Nephron (organoid): Measurements from ENCODE around the gene TRPM2.
A peak's percentile ranks its signal among the peaks of the same experiment; 100 is the strongest.

ENCODE experiments used
- H3K27ac Mint-ChIP-seq, 3 experiments: 2 replicates each; pipeline ENCODE4 v1.8.0; 2020; ENCODE audit warnings: mixed read lengths in 3 of 3, mild to moderate bottlenecking in 2 of 3, moderate library complexity in 1 of 3
- H3K27me3 Mint-ChIP-seq: 2 replicates; pipeline ENCODE4 v1.8.0; 2021; ENCODE audit warnings: low read depth, mild to moderate bottlenecking, moderate library complexity, mixed read lengths
- H3K36me3 Mint-ChIP-seq: 2 replicates; pipeline ENCODE4 v1.8.0; 2020; ENCODE audit warnings: low read depth, mixed read lengths
- H3K4me1 Mint-ChIP-seq: 2 replicates; pipeline ENCODE4 v1.8.0; 2020; ENCODE audit warnings: mixed read lengths
- H3K4me3 Mint-ChIP-seq, 3 experiments: 2 replicates each; pipeline ENCODE4 v1.8.0; 2020; ENCODE audit warnings: mild to moderate bottlenecking in 3 of 3, mixed read lengths in 3 of 3, moderate library complexity in 2 of 3
- H3K9me3 Mint-ChIP-seq: 2 replicates; pipeline ENCODE4 v1.8.0; 2020; ENCODE audit warnings: mixed read lengths
- TF ChIP-seq, protein P1 (sequence below), 3 experiments: fragments of 200-600 bp; sonication (generic); IDR thresholded peaks; one replicate each; pipeline ENCODE4 v1.5.0; 2021; ENCODE audit warnings: antibody characterized with exemption in 3 of 3; ENCODE audit not compliant: unreplicated experiment in 3 of 3

Gene TRPM2

DNA sequence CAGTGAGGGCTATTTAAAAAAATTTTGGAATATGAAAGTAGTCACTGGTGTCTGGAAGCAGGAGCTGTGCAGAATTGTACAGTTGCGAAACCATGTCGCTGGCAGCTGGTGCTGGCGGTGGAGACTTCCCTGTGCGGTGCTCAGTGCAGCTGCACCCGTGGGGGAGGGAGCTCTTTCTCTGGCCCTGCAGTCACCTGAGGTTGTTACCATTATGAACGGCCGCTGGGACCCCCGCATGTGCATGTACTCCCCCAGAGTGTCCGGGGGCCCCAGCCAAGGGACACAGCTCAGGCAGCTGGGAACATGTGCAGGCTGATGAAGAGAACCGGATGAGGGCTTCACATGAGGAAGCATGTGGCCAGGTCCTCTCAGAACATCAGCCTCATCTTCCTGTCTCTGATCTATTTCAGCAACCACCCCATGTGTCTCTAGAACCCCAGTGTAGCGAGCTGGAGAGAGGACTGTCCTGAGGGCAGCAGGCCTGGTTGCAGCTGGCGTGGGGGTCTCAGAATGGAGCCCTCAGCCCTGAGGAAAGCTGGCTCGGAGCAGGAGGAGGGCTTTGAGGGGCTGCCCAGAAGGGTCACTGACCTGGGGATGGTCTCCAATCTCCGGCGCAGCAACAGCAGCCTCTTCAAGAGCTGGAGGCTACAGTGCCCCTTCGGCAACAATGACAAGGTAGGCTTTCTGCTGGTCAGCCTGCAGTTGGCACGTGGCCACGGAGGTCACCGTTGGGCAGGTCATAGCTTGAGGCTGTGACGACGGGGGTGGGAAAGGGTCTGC lies at the start of gene TRPM2:
TRPM2 (plus strand) TSS at position 431 of the 780 bp plus-strand sequence; CDS start at position 511, 80 bp downstream.
- TF ChIP-seq, protein P1, sequence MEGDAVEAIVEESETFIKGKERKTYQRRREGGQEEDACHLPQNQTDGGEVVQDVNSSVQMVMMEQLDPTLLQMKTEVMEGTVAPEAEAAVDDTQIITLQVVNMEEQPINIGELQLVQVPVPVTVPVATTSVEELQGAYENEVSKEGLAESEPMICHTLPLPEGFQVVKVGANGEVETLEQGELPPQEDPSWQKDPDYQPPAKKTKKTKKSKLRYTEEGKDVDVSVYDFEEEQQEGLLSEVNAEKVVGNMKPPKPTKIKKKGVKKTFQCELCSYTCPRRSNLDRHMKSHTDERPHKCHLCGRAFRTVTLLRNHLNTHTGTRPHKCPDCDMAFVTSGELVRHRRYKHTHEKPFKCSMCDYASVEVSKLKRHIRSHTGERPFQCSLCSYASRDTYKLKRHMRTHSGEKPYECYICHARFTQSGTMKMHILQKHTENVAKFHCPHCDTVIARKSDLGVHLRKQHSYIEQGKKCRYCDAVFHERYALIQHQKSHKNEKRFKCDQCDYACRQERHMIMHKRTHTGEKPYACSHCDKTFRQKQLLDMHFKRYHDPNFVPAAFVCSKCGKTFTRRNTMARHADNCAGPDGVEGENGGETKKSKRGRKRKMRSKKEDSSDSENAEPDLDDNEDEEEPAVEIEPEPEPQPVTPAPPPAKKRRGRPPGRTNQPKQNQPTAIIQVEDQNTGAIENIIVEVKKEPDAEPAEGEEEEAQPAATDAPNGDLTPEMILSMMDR (IDR thresholded peaks at IDR 0.05; ENCODE audit: unreplicated experiment in 3 of 3) = no peak
- Mint-ChIP-seq H3K27me3 (no peaks in the 10 kb centered on the region), H3K4me1 (peaks cover 11% of the 10 kb centered on the region), H3K4me3 (no peak within 1 kb of the TSS), H3K36me3 (no peaks in the 10 kb centered on the region), H3K9me3 (no peaks in the 10 kb centered on the region), H3K27ac (no peak within 1 kb of the TSS)

DNA sequence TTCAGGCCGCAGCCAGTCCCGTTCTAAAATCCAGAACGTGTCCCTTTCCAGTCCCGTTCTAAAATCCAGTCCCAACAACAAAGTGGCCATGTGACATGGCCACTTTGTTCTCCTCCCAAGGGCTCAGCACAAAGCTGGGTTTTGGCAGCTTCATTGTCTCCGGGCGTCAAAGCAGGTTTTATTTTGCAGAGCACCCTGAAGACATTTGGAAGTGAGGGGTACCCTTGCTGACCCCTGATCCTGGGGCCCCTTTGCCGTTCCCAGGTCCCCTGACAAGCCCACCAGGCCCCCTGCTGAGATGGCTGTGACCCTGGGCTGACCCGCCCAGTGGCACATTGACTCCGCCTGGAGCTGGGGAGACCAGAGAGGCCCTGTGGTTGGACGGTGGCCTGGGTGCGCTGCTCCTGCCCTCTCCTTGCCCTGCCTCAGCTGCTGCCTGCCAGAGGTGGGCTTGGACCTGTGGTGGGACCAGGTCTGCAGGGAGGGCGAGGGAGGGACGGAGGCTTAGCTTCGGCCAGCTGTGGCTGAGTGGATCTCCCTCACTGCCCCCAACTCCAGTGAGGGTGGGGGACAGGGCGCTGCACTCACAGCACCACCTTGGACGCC lies 49.3 kb upstream of the TRPM2 start:
- TF ChIP-seq, protein P1 (IDR thresholded peaks at IDR 0.05; ENCODE audit: unreplicated experiment in 3 of 3) = no peak
- Mint-ChIP-seq H3K36me3 (no peaks in the 10 kb centered on the region), H3K4me1 (peaks cover 32% of the 10 kb centered on the region), H3K4me3 (peak overlapping the region in 2 of 3 experiments; percentile 82 to 85), H3K27ac (peak overlapping the region; percentile 93 to 99 (median 98)), H3K9me3 (no peaks in the 10 kb centered on the region), H3K27me3 (no peaks in the 10 kb centered on the region)

DNA sequence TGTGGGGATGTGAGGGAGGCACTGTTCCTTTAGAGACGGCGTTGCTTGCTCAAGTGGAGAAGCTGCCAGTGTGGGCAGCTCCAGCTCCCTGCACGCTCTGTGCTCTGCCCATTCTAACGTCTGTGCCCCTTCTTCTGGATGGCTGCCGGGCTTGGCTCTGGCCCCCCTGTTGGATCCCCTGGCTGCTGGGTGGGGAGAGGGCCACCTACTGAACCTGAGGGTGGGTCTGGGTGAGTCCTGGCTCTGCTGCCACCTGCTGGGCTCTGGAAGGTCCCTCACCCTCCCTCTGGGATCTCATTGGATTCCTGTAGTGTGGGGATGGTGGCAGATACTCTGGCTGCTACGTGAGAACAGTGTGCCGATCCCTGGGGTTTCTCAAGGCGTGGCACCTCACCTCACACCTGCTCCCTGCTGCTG lies 48.5 kb upstream of the TRPM2 start:
- peak overlapping the region; percentile 64 to 72 (median 71) for H3K4me3 Mint-ChIP-seq
- peaks cover 29% of the 10 kb centered on the region for H3K4me1 Mint-ChIP-seq
- H3K27me3 Mint-ChIP-seq = no peaks in the 10 kb centered on the region
- no peaks in the 10 kb centered on the region for H3K9me3 Mint-ChIP-seq
- H3K36me3 Mint-ChIP-seq = no peaks in the 10 kb centered on the region
- peak overlapping the region; percentile 72 to 98 (median 74) for H3K27ac Mint-ChIP-seq
- TF ChIP-seq, protein P1 (IDR thresholded peaks at IDR 0.05; ENCODE audit: unreplicated experiment in 3 of 3) = peak; percentile 64 to 71 (median 65)

DNA sequence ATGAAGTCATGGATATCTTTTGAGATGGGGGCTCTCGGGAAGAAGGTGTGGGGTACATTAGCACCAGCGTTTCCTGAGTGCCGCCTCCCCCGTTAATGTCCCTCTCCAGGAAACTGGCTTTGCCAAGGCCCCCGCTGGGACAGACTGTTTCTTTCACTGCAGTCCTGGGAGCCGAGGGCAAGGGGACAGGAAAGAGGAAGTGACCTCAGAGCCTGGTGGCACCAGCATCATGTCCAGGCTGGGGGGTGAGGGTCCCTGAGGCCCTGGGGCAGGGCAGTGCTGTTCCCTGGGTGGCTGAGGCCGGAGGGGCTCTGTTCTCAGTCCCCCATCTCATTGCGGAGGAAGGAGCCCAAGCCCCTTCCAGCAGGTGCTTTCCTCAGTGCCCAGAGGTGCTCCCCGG lies 47.7 kb upstream of the TRPM2 start:
- Mint-ChIP-seq H3K36me3 (no peaks in the 10 kb centered on the region), H3K9me3 (no peaks in the 10 kb centered on the region), H3K4me1 (peaks cover 29% of the 10 kb centered on the region), H3K27me3 (no peaks in the 10 kb centered on the region), H3K27ac (no peak overlapping the region), H3K4me3 (no peak overlapping the region)
- TF ChIP-seq, protein P1 (IDR thresholded peaks at IDR 0.05; ENCODE audit: unreplicated experiment in 3 of 3) = no peak

GRCh38 chr21:44306936-44307704 lies 46.3 kb upstream of the TRPM2 start:
- H3K4me3 Mint-ChIP-seq = peak overlapping the region in 2 of 3 experiments; percentile 25 to 68
- peaks cover 6% of the 10 kb centered on the region for H3K36me3 Mint-ChIP-seq
- H3K27ac Mint-ChIP-seq = peak overlapping the region; percentile 81 to 93 (median 84)
- no peaks in the 10 kb centered on the region for H3K27me3 Mint-ChIP-seq
- H3K4me1 Mint-ChIP-seq = peaks cover 27% of the 10 kb centered on the region
- TF ChIP-seq, protein P1 (IDR thresholded peaks at IDR 0.05; ENCODE audit: unreplicated experiment in 3 of 3) = no peak
- no peaks in the 10 kb centered on the region for H3K9me3 Mint-ChIP-seq
